WI38 (cell line): ENCODE measurements around the gene ANKRD28.
"Not testable (repeated sequence)": the region's sequence is repeated elsewhere in the genome, so short reads cannot be mapped to it uniquely, and the experiment has no call there.

Experiments
- H3K4me3 ChIP-seq: 2 replicates; pipeline ENCODE4 v1.5.1; 2011; ENCODE audit warnings: low read depth, mild to moderate bottlenecking, control low read depth, low read length
- CTCF ChIP-seq: IDR thresholded peaks from 2 replicates; pipeline ENCODE4 v1.5.1; 2012; ENCODE audit warnings: low read depth, mild to moderate bottlenecking, control low read depth, low read length

ANKRD28 gene

DNA sequence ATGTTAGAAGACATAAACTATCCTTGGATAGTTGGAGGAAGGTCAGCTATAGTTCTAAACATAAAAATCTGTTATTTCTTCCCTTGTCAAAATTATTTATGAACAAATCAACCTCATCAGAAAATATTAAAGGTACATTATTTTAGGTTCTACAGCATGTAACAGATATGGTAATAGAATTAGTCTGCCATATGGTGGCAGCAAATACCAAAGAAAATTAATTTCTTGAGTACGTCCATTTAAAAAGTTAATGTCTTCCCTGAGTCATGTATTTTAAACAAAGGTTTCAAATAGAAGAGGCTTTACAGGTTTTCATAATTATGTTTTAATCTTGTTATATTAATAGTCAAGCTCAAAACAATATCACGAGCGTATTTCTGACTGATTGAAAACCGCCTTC is 17.9 kb upstream of the ANKRD28 start:
- H3K4me3 ChIP-seq, result no peak overlapping the region
- TF ChIP-seq CTCF, result no peak

- not testable (repeated sequence) for H3K4me3 ChIP-seq
Measured at GRCh38 chr3:15813079-15813478, 15.3 kb upstream of the ANKRD28 start.

DNA sequence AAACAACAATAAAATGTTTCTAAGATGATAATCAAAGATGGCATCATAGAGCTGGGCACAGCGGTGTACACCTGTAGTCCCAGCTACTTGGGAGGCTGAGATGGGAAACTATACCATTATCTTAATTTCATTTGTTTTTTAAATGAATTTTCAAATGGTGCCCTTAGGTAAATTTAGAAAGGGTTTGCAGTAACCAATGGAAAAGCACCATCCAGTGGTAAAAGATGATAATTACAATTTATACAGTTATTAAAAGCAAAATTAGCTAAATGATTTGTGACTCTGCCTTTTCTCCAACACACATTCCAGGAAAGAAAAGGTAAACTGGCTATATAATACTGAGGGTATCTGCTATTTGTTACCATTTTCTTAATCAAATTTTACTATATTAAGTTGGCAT is 14.4 kb upstream of the ANKRD28 start:
- H3K4me3 ChIP-seq, result no peak overlapping the region
- TF ChIP-seq CTCF, result no peak

- no peak overlapping the region for H3K4me3 ChIP-seq
- no peak for TF ChIP-seq CTCF
Measured at GRCh38 chr3:15810702-15811101, 12.9 kb upstream of the ANKRD28 start.

- no peak for TF ChIP-seq CTCF
- H3K4me3 ChIP-seq, result no peak overlapping the region
Measured at GRCh38 chr3:15809313-15809712, 11.5 kb upstream of the ANKRD28 start.

GRCh38 chr3:15808679-15809310 is 11.0 kb upstream of the ANKRD28 start:
- no peak for TF ChIP-seq CTCF
- no peak overlapping the region for H3K4me3 ChIP-seq

DNA sequence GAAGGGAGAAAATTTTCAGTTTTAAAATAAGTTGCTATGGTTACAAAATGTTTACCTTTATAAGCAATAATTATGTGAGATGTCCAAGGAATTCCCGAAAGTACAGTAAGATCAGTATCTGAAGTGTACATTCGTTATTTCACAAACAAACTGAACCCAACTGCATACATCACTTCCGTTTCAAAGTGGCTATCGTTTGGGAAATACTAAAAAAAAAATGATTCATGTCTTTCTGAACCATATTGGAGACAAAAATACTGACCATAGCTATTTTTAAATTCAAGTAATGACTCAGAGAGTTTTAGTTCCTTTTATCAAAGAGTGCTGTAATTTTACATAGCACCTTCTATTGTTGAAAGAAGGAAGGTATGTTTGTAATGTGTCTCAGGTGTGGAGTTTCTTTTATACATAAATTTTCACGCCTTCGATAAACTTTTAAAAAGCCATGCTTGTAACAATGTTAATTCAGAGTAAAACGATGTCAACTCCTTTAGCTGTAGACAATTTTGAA is 8.0 kb upstream of the ANKRD28 start:
- no peak overlapping the region for H3K4me3 ChIP-seq
- TF ChIP-seq CTCF, result no peak

DNA sequence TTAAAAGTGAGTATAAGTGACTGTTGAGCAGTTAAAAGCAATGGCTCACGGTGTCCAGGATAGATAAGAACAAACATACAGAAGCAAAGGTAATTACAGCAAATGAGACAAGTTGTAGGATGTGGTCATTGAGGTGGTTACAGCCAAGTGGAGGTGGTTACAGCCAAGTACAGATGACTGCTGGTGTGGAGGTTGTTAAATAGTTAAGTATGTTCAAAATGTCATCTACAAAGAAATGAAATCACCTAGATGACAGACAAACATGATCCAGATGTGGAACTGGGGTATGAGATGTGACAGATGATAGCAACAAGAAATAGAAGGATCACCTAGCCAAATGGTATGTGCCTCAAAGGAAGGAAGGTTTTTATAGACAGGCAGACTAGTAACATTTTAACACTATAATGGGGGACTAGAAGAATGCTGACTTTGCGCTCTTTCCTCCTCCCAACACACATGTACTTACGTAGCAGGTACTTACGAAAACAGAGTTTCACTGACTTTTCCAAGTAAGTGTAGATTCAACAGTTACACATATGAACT is 6.8 kb upstream of the ANKRD28 start:
- no peak overlapping the region for H3K4me3 ChIP-seq
- no peak for TF ChIP-seq CTCF
